Neural crest cell (in vitro differentiated cells): Measurements from ENCODE around the gene ZNF518A. TPM values are rescaled to one million over a fixed set of nuclear protein-coding genes. Genes with fewer than 3 reads are reported as not detected.

ENCODE experiments used
- DNase-seq: peaks from one replicate; pipeline ENCODE4 v3.0.0; 2021; ENCODE audit warnings: low read depth, mixed read lengths, low spot score
- H3K27ac Mint-ChIP-seq: one replicate; pipeline ENCODE4 v1.8.0; 2021; ENCODE audit warnings: mild to moderate bottlenecking, mixed read lengths; ENCODE audit not compliant: unreplicated experiment
- H3K27me3 Mint-ChIP-seq: 2 replicates; pipeline ENCODE4 v1.8.0; 2021; ENCODE audit warnings: low read depth, mild to moderate bottlenecking, mixed read lengths
- H3K36me3 Mint-ChIP-seq: 2 replicates; pipeline ENCODE4 v1.8.0; 2021; ENCODE audit warnings: low read depth, mild to moderate bottlenecking, mixed read lengths
- H3K4me1 Mint-ChIP-seq: 2 replicates; pipeline ENCODE4 v1.8.0; 2021; ENCODE audit warnings: mixed read lengths
- H3K4me3 Mint-ChIP-seq: one replicate; pipeline ENCODE4 v1.8.0; 2021; ENCODE audit warnings: mild to moderate bottlenecking, mixed read lengths
- H3K9me3 Mint-ChIP-seq: 2 replicates; pipeline ENCODE4 v1.8.0; 2021; ENCODE audit warnings: mixed read lengths
- CTCF ChIP-seq: fragments of 200-600 bp; sonication (generic); conservative IDR thresholded peaks from 2 replicates; pipeline ENCODE4 v1.5.0; 2021; ENCODE audit warnings: antibody characterized with exemption, mild to moderate bottlenecking
- total RNA-seq: library from RNA; stranded (reverse); gene quantifications from 2 replicates; pipeline ENCODE4 v1.2.1, GENCODE V29; 2021

ZNF518A gene
- total RNA-seq, 1 donor from 2014 or later: 31.2 TPM

GRCh38 chr10:96137567-96137966, 7.5 kb downstream of the ZNF518A start:
- Mint-ChIP-seq H3K36me3 (peaks cover 29% of the 10 kb centered on the region), H3K4me1 (peaks cover 4% of the 10 kb centered on the region), H3K4me3 (no peak overlapping the region), H3K9me3 (no peaks in the 10 kb centered on the region), H3K27ac (no peak overlapping the region), H3K27me3 (no peaks in the 10 kb centered on the region)
- no peak for TF ChIP-seq CTCF
- no peak for DNase-seq

GRCh38 chr10:96138102-96138501, 8.0 kb downstream of the ZNF518A start:
- no peak for TF ChIP-seq CTCF
- Mint-ChIP-seq H3K27me3 (no peaks in the 10 kb centered on the region), H3K4me3 (no peak overlapping the region), H3K9me3 (no peaks in the 10 kb centered on the region), H3K36me3 (peaks cover 28% of the 10 kb centered on the region), H3K4me1 (peaks cover 4% of the 10 kb centered on the region), H3K27ac (no peak overlapping the region)
- no peak for DNase-seq

DNA sequence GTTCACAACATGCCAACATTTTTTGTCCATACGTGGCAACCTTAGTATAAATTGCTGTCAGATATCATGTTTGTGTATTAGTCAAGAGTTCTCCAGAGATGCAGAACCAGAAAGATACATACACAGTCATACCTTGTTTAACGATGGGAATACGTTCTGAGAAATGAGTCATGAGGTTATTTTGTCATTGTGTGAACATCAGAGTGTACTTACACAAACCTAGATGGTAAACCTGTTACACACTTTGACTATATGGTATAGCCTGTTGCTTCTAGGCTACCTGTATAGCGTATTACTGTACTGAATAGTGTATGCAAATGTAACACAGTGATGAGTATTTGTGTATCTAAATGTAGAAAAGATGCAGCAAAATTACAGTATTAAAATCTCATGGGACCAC, 22.3 kb downstream of the ZNF518A start:
- Mint-ChIP-seq H3K27me3 (no peaks in the 10 kb centered on the region), H3K36me3 (peaks cover 24% of the 10 kb centered on the region), H3K9me3 (no peaks in the 10 kb centered on the region), H3K4me3 (no peak overlapping the region), H3K27ac (no peak overlapping the region), H3K4me1 (peaks cover 4% of the 10 kb centered on the region)
- no peak for DNase-seq
- no peak for TF ChIP-seq CTCF

DNA sequence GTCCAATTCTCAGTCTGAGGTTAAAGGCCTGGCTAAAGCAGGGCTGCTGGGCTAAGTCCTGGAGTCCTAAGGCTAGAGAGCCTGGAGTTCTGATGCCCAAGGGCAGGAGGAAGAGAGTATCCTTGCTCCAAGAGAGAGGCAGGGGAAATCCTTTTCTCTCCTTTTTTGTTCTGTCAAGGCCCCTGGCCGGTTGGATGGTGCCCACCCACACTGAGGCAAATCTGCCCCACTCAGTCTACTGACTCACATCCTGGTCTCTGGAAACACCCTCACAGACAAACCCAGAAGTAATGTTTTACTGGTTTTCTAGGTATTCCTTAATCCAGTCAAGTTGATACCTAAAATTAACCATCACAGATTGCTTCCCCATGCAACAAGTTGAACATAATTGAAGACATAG, 23.0 kb downstream of the ZNF518A start:
- Mint-ChIP-seq H3K27me3 (no peaks in the 10 kb centered on the region), H3K9me3 (no peaks in the 10 kb centered on the region), H3K4me1 (peaks cover 4% of the 10 kb centered on the region), H3K4me3 (no peak overlapping the region), H3K36me3 (peaks cover 28% of the 10 kb centered on the region), H3K27ac (no peak overlapping the region)
- no peak for DNase-seq
- TF ChIP-seq CTCF: no peak

- no peak for TF ChIP-seq CTCF
- DNase-seq: no peak
- Mint-ChIP-seq H3K4me1 (no peaks in the 10 kb centered on the region), H3K9me3 (peaks cover 8% of the 10 kb centered on the region), H3K27ac (no peak overlapping the region), H3K4me3 (no peak overlapping the region), H3K36me3 (peaks cover 51% of the 10 kb centered on the region), H3K27me3 (no peaks in the 10 kb centered on the region)
Measured at GRCh38 chr10:96165726-96166125, 35.6 kb downstream of the ZNF518A start.

- H3K27ac Mint-ChIP-seq: no peak overlapping the region
- no peak for TF ChIP-seq CTCF
- DNase-seq: no peak
- H3K27me3 Mint-ChIP-seq: no peaks in the 10 kb centered on the region
- H3K4me1 Mint-ChIP-seq: no peaks in the 10 kb centered on the region
- peaks cover 13% of the 10 kb centered on the region for H3K9me3 Mint-ChIP-seq
- peaks cover 53% of the 10 kb centered on the region for H3K36me3 Mint-ChIP-seq
- H3K4me3 Mint-ChIP-seq: no peak overlapping the region
Measured at GRCh38 chr10:96168546-96168945, 38.4 kb downstream of the ZNF518A start.
